OCI-LY7 (cell line): ENCODE results near the gene TMEM53.

ENCODE experiments used
- CTCF ChIP-seq: fragments of 200-600 bp; sonication (generic); conservative IDR thresholded peaks from 2 replicates; pipeline ENCODE4 v1.5.1; 2014; ENCODE audit warnings: mild to moderate bottlenecking, antibody characterized with exemption, low read length, moderate library complexity, mixed read lengths
- EZH2phosphoT487 ChIP-seq: fragments of 200-600 bp; sonication (generic); IDR thresholded peaks from 2 replicates; pipeline ENCODE4 v1.6.1; 2018; ENCODE audit warnings: low read depth, borderline replicate concordance, mild to moderate bottlenecking, mixed run types, antibody characterized with exemption, low read length, moderate library complexity, mixed read lengths

- TF ChIP-seq CTCF (no peak), EZH2phosphoT487 (no peak)
Observed at GRCh38 chr1:44632598-44632997, 41.7 kb downstream of the TMEM53 start.
